ENCODE data around the gene ALOX15B.

ALOX15B gene

GRCh38 chr17:8082292-8082691 lies 43.4 kb downstream of the ALOX15B start:
- H3K27me3 Mint-ChIP-seq (ENCODE audit: low read depth, poor library complexity) = peaks cover 98% of the 10 kb centered on the region

DNA sequence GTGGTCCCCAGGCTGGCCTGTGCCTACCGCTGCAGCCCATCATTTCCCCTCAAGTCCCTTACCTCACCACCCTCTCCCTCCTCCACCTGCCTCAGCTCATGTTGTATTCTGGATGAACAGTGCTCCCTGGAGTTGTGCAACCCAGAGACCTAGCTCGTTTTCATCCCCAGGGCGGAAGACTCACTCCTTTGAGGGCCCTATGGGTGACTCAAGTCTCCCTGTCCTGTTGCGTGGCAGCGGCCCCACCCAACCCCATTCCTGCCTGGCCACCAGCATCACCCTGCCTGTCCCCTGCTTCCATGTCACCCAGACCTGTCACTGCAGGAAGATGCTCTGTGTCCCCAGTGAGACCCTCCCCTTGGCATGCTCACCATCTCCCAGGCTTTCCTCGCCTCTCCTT lies 45.4 kb downstream of the ALOX15B start:
- H3K4me1 Mint-ChIP-seq = no peaks in the 10 kb centered on the region
- H3K27me3 Mint-ChIP-seq (ENCODE audit: low read depth, poor library complexity) = peaks cover 94% of the 10 kb centered on the region
- no peak for DNase-seq
- H3K4me3 Mint-ChIP-seq = no peak overlapping the region
- H3K27ac Mint-ChIP-seq = no peak overlapping the region
- TF ChIP-seq, protein P1, sequence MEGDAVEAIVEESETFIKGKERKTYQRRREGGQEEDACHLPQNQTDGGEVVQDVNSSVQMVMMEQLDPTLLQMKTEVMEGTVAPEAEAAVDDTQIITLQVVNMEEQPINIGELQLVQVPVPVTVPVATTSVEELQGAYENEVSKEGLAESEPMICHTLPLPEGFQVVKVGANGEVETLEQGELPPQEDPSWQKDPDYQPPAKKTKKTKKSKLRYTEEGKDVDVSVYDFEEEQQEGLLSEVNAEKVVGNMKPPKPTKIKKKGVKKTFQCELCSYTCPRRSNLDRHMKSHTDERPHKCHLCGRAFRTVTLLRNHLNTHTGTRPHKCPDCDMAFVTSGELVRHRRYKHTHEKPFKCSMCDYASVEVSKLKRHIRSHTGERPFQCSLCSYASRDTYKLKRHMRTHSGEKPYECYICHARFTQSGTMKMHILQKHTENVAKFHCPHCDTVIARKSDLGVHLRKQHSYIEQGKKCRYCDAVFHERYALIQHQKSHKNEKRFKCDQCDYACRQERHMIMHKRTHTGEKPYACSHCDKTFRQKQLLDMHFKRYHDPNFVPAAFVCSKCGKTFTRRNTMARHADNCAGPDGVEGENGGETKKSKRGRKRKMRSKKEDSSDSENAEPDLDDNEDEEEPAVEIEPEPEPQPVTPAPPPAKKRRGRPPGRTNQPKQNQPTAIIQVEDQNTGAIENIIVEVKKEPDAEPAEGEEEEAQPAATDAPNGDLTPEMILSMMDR (IDR thresholded peaks at IDR 0.05) = no peak
- H3K9me3 Mint-ChIP-seq = no peaks in the 10 kb centered on the region
- no peaks in the 10 kb centered on the region for H3K36me3 Mint-ChIP-seq (ENCODE audit: low read depth)

More at GRCh38 chr17:8082292-8082691, 43.4 kb downstream of the ALOX15B start:
- Mint-ChIP-seq H3K27ac (no peak overlapping the region), H3K36me3 (ENCODE audit: low read depth) (no peaks in the 10 kb centered on the region), H3K4me3 (no peak overlapping the region), H3K9me3 (peaks cover 3% of the 10 kb centered on the region), H3K4me1 (no peaks in the 10 kb centered on the region)
- TF ChIP-seq, protein P1 (IDR thresholded peaks at IDR 0.05) = no peak
- DNase-seq = no peak

DNA sequence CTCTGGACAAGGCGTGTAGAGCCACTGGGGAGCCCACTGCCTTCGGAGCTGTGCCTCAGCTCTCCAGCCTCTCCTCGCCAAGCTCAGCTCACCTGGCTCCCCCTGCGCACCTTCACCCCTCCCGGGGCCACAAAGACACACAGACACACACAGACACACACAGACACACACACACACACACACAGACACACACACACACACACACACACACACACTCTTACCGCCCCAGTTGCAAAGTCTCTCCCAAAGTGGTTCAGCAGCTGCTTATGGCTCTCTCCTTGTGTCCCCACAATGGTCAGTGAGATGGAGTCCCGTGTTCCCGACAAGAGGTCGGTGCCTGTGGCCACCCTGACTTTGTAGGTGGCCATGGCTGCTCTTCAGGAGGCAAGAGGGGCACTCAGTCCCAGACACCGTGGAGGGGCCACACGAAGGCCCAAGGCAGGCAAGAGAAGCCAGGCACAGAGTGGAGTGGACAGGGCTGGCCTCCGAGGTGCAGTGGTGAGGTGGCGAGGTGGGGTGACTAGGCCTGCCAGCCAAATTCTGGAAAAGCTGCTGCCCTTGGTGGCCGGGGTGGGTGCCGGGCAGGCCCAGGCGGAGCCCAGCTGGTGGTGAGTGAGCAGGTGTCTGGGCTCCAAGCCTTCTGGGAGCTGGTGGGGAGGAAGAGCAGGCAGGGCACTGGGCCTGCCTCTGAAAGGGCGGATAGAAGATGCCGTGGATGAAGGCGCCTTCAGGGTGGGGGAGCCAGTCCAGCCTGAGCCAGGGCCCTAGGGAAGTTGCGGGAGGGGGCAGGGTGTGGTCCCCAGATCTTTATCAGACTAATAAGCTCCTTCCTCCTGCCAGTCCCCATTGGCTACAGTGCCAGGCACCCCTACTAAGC lies 48.5 kb downstream of the ALOX15B start, which contains the start of gene ALOX12B:
TSS of gene ALOX12B (minus strand) at position 642 of the 877 bp plus-strand sequence. CDS start at position 368, 274 bp downstream.
- Mint-ChIP-seq H3K27ac (peak within 1 kb of the TSS; percentile 69), H3K4me1 (no peaks in the 10 kb centered on the region), H3K27me3 (ENCODE audit: low read depth, poor library complexity) (peaks cover 94% of the 10 kb centered on the region), H3K36me3 (ENCODE audit: low read depth) (no peaks in the 10 kb centered on the region), H3K9me3 (no peaks in the 10 kb centered on the region), H3K4me3 (no peak within 1 kb of the TSS)
- TF ChIP-seq, protein P1 (IDR thresholded peaks at IDR 0.05) = no peak
- no peak for DNase-seq

GRCh38 chr17:8087952-8088230 lies 49.0 kb downstream of the ALOX15B start:
- TF ChIP-seq, protein P1 (IDR thresholded peaks at IDR 0.05) = no peak

GRCh38 chr17:8089728-8090127 lies 50.9 kb downstream of the ALOX15B start:
- Mint-ChIP-seq H3K27me3 (ENCODE audit: low read depth, poor library complexity) (peaks cover 89% of the 10 kb centered on the region), H3K9me3 (no peaks in the 10 kb centered on the region), H3K4me1 (peaks cover 4% of the 10 kb centered on the region), H3K27ac (no peak overlapping the region), H3K36me3 (ENCODE audit: low read depth) (no peaks in the 10 kb centered on the region), H3K4me3 (no peak overlapping the region)
- DNase-seq = no peak
- TF ChIP-seq, protein P1 (IDR thresholded peaks at IDR 0.05) = no peak

More at GRCh38 chr17:8087952-8088230, 49.0 kb downstream of the ALOX15B start:
- no peaks in the 10 kb centered on the region for H3K4me1 Mint-ChIP-seq
- H3K36me3 Mint-ChIP-seq (ENCODE audit: low read depth) = no peaks in the 10 kb centered on the region
- H3K4me3 Mint-ChIP-seq = no peak overlapping the region
- DNase-seq = no peak
- H3K27me3 Mint-ChIP-seq (ENCODE audit: low read depth, poor library complexity) = peaks cover 94% of the 10 kb centered on the region
- H3K27ac Mint-ChIP-seq = no peak overlapping the region
- no peaks in the 10 kb centered on the region for H3K9me3 Mint-ChIP-seq
